ENCODE results near the gene PTPRG.

PTPRG gene

GRCh38 chr3:61929617-61930016, 368.2 kb downstream of the PTPRG start:
- DNase-seq (ENCODE audit: extremely low read depth, low read depth), result no peak
- no peak for TF ChIP-seq CTCF (IDR thresholded peaks at IDR 0.05; ENCODE audit: low read depth, low read length)

- DNase-seq (ENCODE audit: extremely low read depth, low read depth), result no peak
- no peak for TF ChIP-seq CTCF (IDR thresholded peaks at IDR 0.05; ENCODE audit: low read depth, low read length)
Measured at GRCh38 chr3:61932499-61932898, 371.1 kb downstream of the PTPRG start.

GRCh38 chr3:61933798-61934504, 372.6 kb downstream of the PTPRG start:
- no peak for TF ChIP-seq CTCF (IDR thresholded peaks at IDR 0.05; ENCODE audit: low read depth, low read length)
- DNase-seq (ENCODE audit: extremely low read depth, low read depth), result no peak

- DNase-seq (ENCODE audit: extremely low read depth, low read depth), result no peak
- TF ChIP-seq CTCF (IDR thresholded peaks at IDR 0.05; ENCODE audit: low read depth, low read length), result no peak
Measured at GRCh38 chr3:61934505-61934871, 373.1 kb downstream of the PTPRG start.

- no peak for TF ChIP-seq CTCF (IDR thresholded peaks at IDR 0.05; ENCODE audit: low read depth, low read length)
Measured at GRCh38 chr3:61935814-61936213, 374.4 kb downstream of the PTPRG start.

GRCh38 chr3:61936344-61936937, 375.1 kb downstream of the PTPRG start:
- TF ChIP-seq CTCF (IDR thresholded peaks at IDR 0.05; ENCODE audit: low read depth, low read length), result peak; percentile 57
- no peak for DNase-seq (ENCODE audit: extremely low read depth, low read depth)

More at GRCh38 chr3:61935814-61936213, 374.4 kb downstream of the PTPRG start:
- no peak for DNase-seq (ENCODE audit: extremely low read depth, low read depth)

- DNase-seq (ENCODE audit: extremely low read depth, low read depth), result no peak
- no peak for TF ChIP-seq CTCF (IDR thresholded peaks at IDR 0.05; ENCODE audit: low read depth, low read length)
Measured at GRCh38 chr3:61937477-61937876, 376.1 kb downstream of the PTPRG start.
